Fibroblast of pulmonary artery (primary cell): ENCODE results near the gene OR51B4.

Source experiments
- DNase-seq: peaks from one replicate; pipeline ENCODE4 v3.0.0-alpha.2; 2010; ENCODE audit warnings: low read depth
- H3K4me3 ChIP-seq: replicated peaks from 2 replicates; pipeline ENCODE4 v1.5.1; 2011; ENCODE audit warnings: low read depth, mild to moderate bottlenecking, control low read depth, low read length, moderate library complexity
- TF ChIP-seq, protein P1 (sequence below): IDR thresholded peaks from 2 replicates; pipeline ENCODE4 v1.5.1; 2011; ENCODE audit warnings: mild to moderate bottlenecking, control low read depth, low read length, inconsistent platforms; ENCODE audit errors: missing control alignments

The OR51B4 gene

GRCh38 chr11:5274395-5274794, 27.4 kb downstream of the OR51B4 start:
- peak; percentile 3 for DNase-seq
- TF ChIP-seq, protein P1, sequence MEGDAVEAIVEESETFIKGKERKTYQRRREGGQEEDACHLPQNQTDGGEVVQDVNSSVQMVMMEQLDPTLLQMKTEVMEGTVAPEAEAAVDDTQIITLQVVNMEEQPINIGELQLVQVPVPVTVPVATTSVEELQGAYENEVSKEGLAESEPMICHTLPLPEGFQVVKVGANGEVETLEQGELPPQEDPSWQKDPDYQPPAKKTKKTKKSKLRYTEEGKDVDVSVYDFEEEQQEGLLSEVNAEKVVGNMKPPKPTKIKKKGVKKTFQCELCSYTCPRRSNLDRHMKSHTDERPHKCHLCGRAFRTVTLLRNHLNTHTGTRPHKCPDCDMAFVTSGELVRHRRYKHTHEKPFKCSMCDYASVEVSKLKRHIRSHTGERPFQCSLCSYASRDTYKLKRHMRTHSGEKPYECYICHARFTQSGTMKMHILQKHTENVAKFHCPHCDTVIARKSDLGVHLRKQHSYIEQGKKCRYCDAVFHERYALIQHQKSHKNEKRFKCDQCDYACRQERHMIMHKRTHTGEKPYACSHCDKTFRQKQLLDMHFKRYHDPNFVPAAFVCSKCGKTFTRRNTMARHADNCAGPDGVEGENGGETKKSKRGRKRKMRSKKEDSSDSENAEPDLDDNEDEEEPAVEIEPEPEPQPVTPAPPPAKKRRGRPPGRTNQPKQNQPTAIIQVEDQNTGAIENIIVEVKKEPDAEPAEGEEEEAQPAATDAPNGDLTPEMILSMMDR, result no peak
- no peak overlapping the region for H3K4me3 ChIP-seq

DNA sequence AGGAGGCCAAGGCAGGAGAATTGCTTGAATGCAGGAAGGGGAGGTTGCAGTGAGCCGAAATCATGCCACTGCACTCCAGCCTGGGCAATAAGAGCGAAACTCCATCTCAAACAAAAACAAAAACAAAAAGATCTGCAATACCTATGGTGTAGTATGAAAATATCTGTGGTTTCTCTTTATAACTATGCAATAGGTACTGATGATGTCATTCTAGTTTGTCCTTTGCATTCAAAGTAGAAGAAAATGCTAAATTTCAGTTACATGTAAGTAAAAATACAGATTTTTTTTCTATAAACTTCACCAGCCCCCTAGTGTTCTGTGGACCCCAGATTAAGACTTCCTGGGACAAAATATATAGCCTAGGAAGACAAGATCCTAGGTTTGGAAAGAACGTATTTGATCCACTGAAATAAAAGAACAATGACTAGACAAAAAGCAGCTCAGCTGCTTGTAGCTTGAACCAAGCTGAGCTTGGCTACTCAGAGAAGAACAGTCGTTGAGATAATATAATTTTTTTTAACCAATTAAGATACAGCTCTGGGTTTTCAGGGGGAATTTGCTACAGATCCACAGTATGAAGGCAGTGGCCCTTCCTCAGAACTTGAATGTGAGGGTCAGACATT, 29.2 kb downstream of the OR51B4 start:
- TF ChIP-seq, protein P1, result no peak
- H3K4me3 ChIP-seq, result no peak overlapping the region
- DNase-seq, result no peak

- H3K4me3 ChIP-seq, result no peak within 1 kb of the TSS
- TF ChIP-seq, protein P1, result no peak
- no peak for DNase-seq
Measured at GRCh38 chr11:5269715-5270147, 32.0 kb downstream of the OR51B4 start, which contains the start of gene HBE1. HBE1 (minus strand) TSS chr11:5269945; CDS start chr11:5269890, 55 bp downstream.

DNA sequence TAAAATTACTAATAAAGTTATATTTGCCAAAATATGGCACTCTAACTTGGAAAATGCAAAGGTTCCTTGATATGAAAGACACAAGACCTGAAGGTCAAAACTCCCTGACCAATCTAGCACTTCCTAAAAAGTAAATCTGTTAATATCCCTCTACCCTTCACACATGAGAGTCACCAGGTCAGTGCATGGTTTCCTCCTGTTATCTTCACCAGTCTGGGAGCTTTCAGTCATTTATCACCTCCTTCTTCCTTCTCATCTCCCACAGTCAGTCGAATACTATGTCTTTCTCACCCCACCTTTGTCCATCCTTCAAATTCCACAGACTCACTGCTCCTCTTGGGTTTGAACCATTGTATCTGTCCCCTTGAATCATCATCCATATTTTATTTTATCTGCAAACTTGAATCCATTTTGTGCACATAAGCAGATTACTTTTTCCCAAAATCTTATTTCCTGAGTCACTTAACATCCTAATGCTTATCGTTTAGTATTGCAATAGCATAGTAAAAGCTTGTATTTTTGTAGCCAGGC, 34.6 kb downstream of the OR51B4 start:
- no peak for DNase-seq
- H3K4me3 ChIP-seq, result no peak overlapping the region
- TF ChIP-seq, protein P1, result no peak

- H3K4me3 ChIP-seq, result no peak overlapping the region
- no peak for DNase-seq
- TF ChIP-seq, protein P1, result no peak
Measured at GRCh38 chr11:5266609-5267008, 35.1 kb downstream of the OR51B4 start.

- no peak overlapping the region for H3K4me3 ChIP-seq
- TF ChIP-seq, protein P1, result no peak
- no peak for DNase-seq
Measured at GRCh38 chr11:5265832-5266231, 35.9 kb downstream of the OR51B4 start.
